HEK293 (cell line): Measurements from ENCODE around the gene IGF1R.

Experiments
- CTCF ChIA-PET: fragments of 350-600 bp; formaldehyde crosslinking; extraction: SDS; loops from one replicate; lab custom pipeline; 2021; ENCODE audit warnings: antibody characterized with exemption; lab: Yijun Ruan, JAX
- POLR2A ChIA-PET: fragments of 300-600 bp; formaldehyde crosslinking; extraction: SDS; loops from one replicate; lab custom pipeline; 2020; ENCODE audit warnings: antibody characterized with exemption, inconsistent platforms; lab: Yijun Ruan, JAX
- H3K27ac ChIP-seq: fragments of 200-500 bp; sonication (Bioruptor generic); 2 replicates; pipeline ENCODE4 v1.5.1; 2014; ENCODE audit warnings: low read depth, low read length, control low read depth, inconsistent platforms; ENCODE audit errors: extremely low read depth
- H3K36me3 ChIP-seq, 2 experiments: fragments of 200-500 bp in 1 of 2; sonication (Bioruptor generic) in 1 of 2; 1 replicate in 1 of 2; 2 replicates in 1 of 2; pipeline ENCODE4 v1.5.1; 2014 to 2017; ENCODE audit warnings: inconsistent platforms in 2 of 2, low read length in 2 of 2; ENCODE audit not compliant: control insufficient read depth in 2 of 2, insufficient read depth in 1 of 2
- H3K4me1 ChIP-seq: fragments of 200-500 bp; sonication (Bioruptor generic); 2 replicates; pipeline ENCODE4 v1.5.1; 2014; ENCODE audit warnings: mild to moderate bottlenecking, low read length, inconsistent platforms; ENCODE audit not compliant: control insufficient read depth, insufficient read depth
- H3K4me3 ChIP-seq: 2 replicates; pipeline ENCODE4 v1.5.1; 2011; ENCODE audit warnings: low read depth, mild to moderate bottlenecking, control low read depth, low read length, moderate library complexity
- H3K9me3 ChIP-seq: fragments of 200-500 bp; sonication (Bioruptor generic); 2 replicates; pipeline ENCODE4 v1.5.1; 2014; ENCODE audit warnings: low read depth, low read length, inconsistent platforms; ENCODE audit not compliant: control insufficient read depth, insufficient read depth
- GLI4 ChIP-seq: fragments of 450-650 bp; formaldehyde crosslinking; IDR thresholded peaks from 2 replicates; pipeline ENCODE4 v1.5.1; 2016; ENCODE audit warnings: missing biosample characterization, missing genetic modification characterization
- HOXD13 ChIP-seq: sonication (generic); formaldehyde crosslinking; IDR thresholded peaks from 2 replicates; pipeline ENCODE4 v1.8.0; 2022; ENCODE audit warnings: missing genetic modification reagents, borderline replicate concordance
- KLF17 ChIP-seq: fragments of 450-650 bp; formaldehyde crosslinking; IDR thresholded peaks from 2 replicates; pipeline ENCODE4 v1.5.1; 2016; ENCODE audit warnings: missing biosample characterization, missing genetic modification characterization
- MZF1 ChIP-seq: fragments of 450-650 bp; formaldehyde crosslinking; IDR thresholded peaks from 2 replicates; pipeline ENCODE4 v1.5.1; 2017; ENCODE audit warnings: missing biosample characterization, missing genetic modification characterization, borderline replicate concordance
- PRDM2 ChIP-seq: fragments of 450-650 bp; formaldehyde crosslinking; IDR thresholded peaks from 2 replicates; pipeline ENCODE4 v1.5.1; 2016; ENCODE audit warnings: missing biosample characterization, missing genetic modification characterization, borderline replicate concordance
- PRDM4 ChIP-seq: fragments of 450-650 bp; formaldehyde crosslinking; IDR thresholded peaks from 2 replicates; pipeline ENCODE4 v1.5.1; 2017; ENCODE audit warnings: missing biosample characterization, missing genetic modification characterization
- SALL2 ChIP-seq: fragments of 450-650 bp; formaldehyde crosslinking; IDR thresholded peaks from 2 replicates; pipeline ENCODE4 v1.5.0; 2017; ENCODE audit warnings: missing biosample characterization, mild to moderate bottlenecking, missing genetic modification characterization, borderline replicate concordance
- SCRT1 ChIP-seq: fragments of 450-650 bp; formaldehyde crosslinking; IDR thresholded peaks from 2 replicates; pipeline ENCODE4 v1.5.1; 2016; ENCODE audit warnings: missing biosample characterization, missing genetic modification characterization, borderline replicate concordance
- ZFP69B ChIP-seq: fragments of 450-650 bp; formaldehyde crosslinking; IDR thresholded peaks from 2 replicates; pipeline ENCODE4 v1.5.1; 2016; ENCODE audit warnings: missing biosample characterization, missing genetic modification characterization
- ZNF174 ChIP-seq: fragments of 450-650 bp; formaldehyde crosslinking; IDR thresholded peaks from 2 replicates; pipeline ENCODE4 v1.5.0; 2017; ENCODE audit warnings: missing biosample characterization, mild to moderate bottlenecking, missing genetic modification characterization
- ZNF211 ChIP-seq: fragments of 450-650 bp; formaldehyde crosslinking; IDR thresholded peaks from 2 replicates; pipeline ENCODE4 v1.5.1; 2016; ENCODE audit warnings: low read depth, missing biosample characterization, missing genetic modification characterization
- ZNF214 ChIP-seq: fragments of 450-650 bp; formaldehyde crosslinking; IDR thresholded peaks from 2 replicates; pipeline ENCODE4 v1.5.1; 2017; ENCODE audit warnings: missing biosample characterization, mild to moderate bottlenecking, missing genetic modification characterization, borderline replicate concordance
- ZNF449 ChIP-seq: fragments of 450-650 bp; formaldehyde crosslinking; IDR thresholded peaks from 2 replicates; pipeline ENCODE4 v1.5.1; 2017; ENCODE audit warnings: missing biosample characterization, mild to moderate bottlenecking, missing genetic modification characterization, moderate library complexity
- ZNF555 ChIP-seq: fragments of 450-650 bp; formaldehyde crosslinking; conservative IDR thresholded peaks from 2 replicates; pipeline ENCODE4 v1.5.1; 2017; ENCODE audit warnings: missing biosample characterization, mild to moderate bottlenecking, missing genetic modification characterization, inconsistent platforms
- ZNF670 ChIP-seq: fragments of 450-650 bp; formaldehyde crosslinking; IDR thresholded peaks from 2 replicates; pipeline ENCODE4 v1.5.1; 2016; ENCODE audit warnings: missing biosample characterization, missing genetic modification characterization, low read depth
- ZNF830 ChIP-seq: fragments of 450-650 bp; IDR thresholded peaks from 2 replicates; pipeline ENCODE4 v1.5.0; 2018; ENCODE audit warnings: missing biosample characterization, missing genetic modification characterization, low read depth, mild to moderate bottlenecking, moderate library complexity
- ZNF837 ChIP-seq: fragments of 450-650 bp; formaldehyde crosslinking; IDR thresholded peaks from 2 replicates; pipeline ENCODE4 v1.5.1; 2016; ENCODE audit warnings: missing biosample characterization, missing genetic modification characterization

Gene IGF1R

GRCh38 chr15:98673133-98673532 lies 24.8 kb downstream of the IGF1R start:
- Histone ChIP-seq H3K4me3 (no peak overlapping the region), H3K9me3 (no peaks in the 10 kb centered on the region), H3K27ac (no peak overlapping the region), H3K36me3 (no peaks in the 10 kb centered on the region), H3K4me1 (peaks cover 38% of the 10 kb centered on the region)
- ChIA-PET POLR2A (interaction anchor here (1.0 kb wide), 1 partner anchor 99 kb away, joined by 3 read pairs; no protein-coding TSS in a partner anchor), CTCF (interaction anchor here (0.7 to 1.5 kb wide), 5 partner anchors 13 to 400 kb away, joined by 3 to 6 read pairs (median 3); no protein-coding TSS in a partner anchor)
- TF ChIP-seq MZF1 (tag by site-specific recombination), result no peak
- no peak for TF ChIP-seq GLI4 (tag by site-specific recombination)
- TF ChIP-seq ZNF211 (tag by site-specific recombination), result no peak
- TF ChIP-seq ZNF174, result no peak
- TF ChIP-seq ZNF214, result no peak
- TF ChIP-seq SALL2 (tag by site-specific recombination), result no peak
- no peak for TF ChIP-seq ZNF830 (tag by site-specific recombination)
- TF ChIP-seq ZNF670, result no peak
- TF ChIP-seq KLF17 (tag by site-specific recombination), result no peak
- no peak for TF ChIP-seq PRDM4 (tag by site-specific recombination)
- no peak for TF ChIP-seq ZNF555 (tag by site-specific recombination)
- no peak for TF ChIP-seq ZNF837 (tag by site-specific recombination)
- no peak for TF ChIP-seq SCRT1 (tag by site-specific recombination)
- no peak for TF ChIP-seq HOXD13 (CRISPR knock-in tag)
- TF ChIP-seq PRDM2, result no peak

GRCh38 chr15:98674336-98674735 lies 26.0 kb downstream of the IGF1R start:
- peaks cover 26% of the 10 kb centered on the region for H3K4me1 ChIP-seq
- POLR2A ChIA-PET, result interaction anchor here (1.0 kb wide), 1 partner anchor 98 kb away, joined by 3 read pairs; no protein-coding TSS in a partner anchor

More at GRCh38 chr15:98674336-98674735, 26.0 kb downstream of the IGF1R start:
- CTCF ChIA-PET, result interaction anchor here (1.2 to 1.5 kb wide), 2 partner anchors 14 to 15 kb away, joined by 3 to 6 read pairs; no protein-coding TSS in a partner anchor
- no peaks in the 10 kb centered on the region for H3K36me3 ChIP-seq
- H3K27ac ChIP-seq, result no peak overlapping the region
- H3K9me3 ChIP-seq, result no peaks in the 10 kb centered on the region
- no peak overlapping the region for H3K4me3 ChIP-seq
- 0 out of 2 replicates have a peak, but pooled peaks have one; percentile 21 for TF ChIP-seq ZFP69B
- no peak for TF ChIP-seq ZNF449 (tag by site-specific recombination)
- TF ChIP-seq, all 188 proteins: peak for 1
